HG03571 (cell line): ENCODE measurements around the gene LTBP1.

Experiments
- ATAC-seq: cut with Tn5 transposase; IDR thresholded peaks from one replicate; pipeline ENCODE4 v1.9.1; 2021; ENCODE audit not compliant: unreplicated experiment

Gene LTBP1

GRCh38 chr2:33247365-33247764 lies 300.6 kb downstream of the LTBP1 start:
- ATAC-seq = no peak

- ATAC-seq = no peak
Observed at GRCh38 chr2:33250417-33251029, 303.8 kb downstream of the LTBP1 start.

- no peak for ATAC-seq
Observed at GRCh38 chr2:33256162-33256755, 309.5 kb downstream of the LTBP1 start.

- no peak for ATAC-seq
Observed at GRCh38 chr2:33258387-33258786, 311.6 kb downstream of the LTBP1 start.

GRCh38 chr2:33262097-33262496 lies 315.3 kb downstream of the LTBP1 start:
- no peak for ATAC-seq

GRCh38 chr2:33264766-33265165 lies 318.0 kb downstream of the LTBP1 start:
- ATAC-seq = no peak

- no peak for ATAC-seq
Observed at GRCh38 chr2:33265584-33266338, 319.0 kb downstream of the LTBP1 start.

- no peak for ATAC-seq
Observed at GRCh38 chr2:33266467-33266866, 319.7 kb downstream of the LTBP1 start.

GRCh38 chr2:33267043-33267442 lies 320.3 kb downstream of the LTBP1 start:
- no peak for ATAC-seq

- ATAC-seq = no peak
Observed at GRCh38 chr2:33267756-33268155, 321.0 kb downstream of the LTBP1 start.

- no peak for ATAC-seq
Observed at GRCh38 chr2:33268246-33268831, 321.6 kb downstream of the LTBP1 start.

- ATAC-seq = peak; percentile 99
Observed at GRCh38 chr2:33272001-33272400, 325.2 kb downstream of the LTBP1 start.

- ATAC-seq = no peak
Observed at GRCh38 chr2:33273479-33273878, 326.7 kb downstream of the LTBP1 start.

- no peak for ATAC-seq
Observed at GRCh38 chr2:33274524-33274923, 327.8 kb downstream of the LTBP1 start.

GRCh38 chr2:33275689-33276444 lies 329.1 kb downstream of the LTBP1 start:
- no peak for ATAC-seq

GRCh38 chr2:33277002-33277426 lies 330.3 kb downstream of the LTBP1 start:
- ATAC-seq = no peak

- no peak for ATAC-seq
Observed at GRCh38 chr2:33278245-33278943, 331.6 kb downstream of the LTBP1 start.

- no peak for ATAC-seq
Observed at GRCh38 chr2:33284287-33284686, 337.5 kb downstream of the LTBP1 start.

GRCh38 chr2:33287507-33288005 lies 340.8 kb downstream of the LTBP1 start:
- no peak for ATAC-seq

GRCh38 chr2:33288011-33288410 lies 341.3 kb downstream of the LTBP1 start:
- ATAC-seq = no peak
